Stimulated activated CD8-positive, alpha-beta memory T cell treated with anti-CD3 and anti-CD28 coated beads, Interleukin-4, amount 100 ng/mL, for 48 hours (primary cell): ENCODE measurements around the gene TCTN1.
A peak's percentile ranks its signal among the peaks of the same experiment; 100 is the strongest.
"Not testable (repeated sequence)": the region's sequence is repeated elsewhere in the genome, so short reads cannot be mapped to it uniquely, and the experiment has no call there.

ENCODE experiments used
- DNase-seq: peaks from one replicate; pipeline ENCODE4 v3.0.0-alpha.2; 2020

The TCTN1 gene

GRCh38 chr12:110587102-110587501 lies 26.8 kb upstream of the TCTN1 start:
- DNase-seq = not testable (repeated sequence)

GRCh38 chr12:110590059-110590458 lies 23.9 kb upstream of the TCTN1 start:
- no peak for DNase-seq

- no peak for DNase-seq
Measured at GRCh38 chr12:110590806-110591326, 23.1 kb upstream of the TCTN1 start.

GRCh38 chr12:110591451-110592051 lies 22.4 kb upstream of the TCTN1 start:
- no peak for DNase-seq

- DNase-seq = no peak
Measured at GRCh38 chr12:110592078-110592477, 21.9 kb upstream of the TCTN1 start.

GRCh38 chr12:110592919-110593318 lies 21.0 kb upstream of the TCTN1 start:
- DNase-seq = not testable (repeated sequence)

GRCh38 chr12:110597885-110598284 lies 16.0 kb upstream of the TCTN1 start:
- DNase-seq = no peak

GRCh38 chr12:110599334-110599733 lies 14.6 kb upstream of the TCTN1 start:
- DNase-seq = no peak

- no peak for DNase-seq
Measured at GRCh38 chr12:110600254-110600653, 13.7 kb upstream of the TCTN1 start.

GRCh38 chr12:110602085-110602814 lies 11.7 kb upstream of the TCTN1 start:
- peak; percentile 47 for DNase-seq

GRCh38 chr12:110606253-110606611 lies 7.7 kb upstream of the TCTN1 start:
- no peak for DNase-seq

GRCh38 chr12:110613071-110613770 lies 708 bp upstream of the TCTN1 start:
- DNase-seq = no peak

GRCh38 chr12:110615171-110615570 lies 1.2 kb downstream of the TCTN1 start:
- no peak for DNase-seq

- DNase-seq = no peak
Measured at GRCh38 chr12:110616471-110617115, 2.7 kb downstream of the TCTN1 start.

GRCh38 chr12:110619534-110619953 lies 5.6 kb downstream of the TCTN1 start:
- peak; percentile 46 for DNase-seq

- DNase-seq = no peak
Measured at GRCh38 chr12:110622582-110622981, 8.7 kb downstream of the TCTN1 start.

- DNase-seq = no peak
Measured at GRCh38 chr12:110627500-110628195, 13.7 kb downstream of the TCTN1 start.

- DNase-seq = no peak
Measured at GRCh38 chr12:110635055-110635454, 21.1 kb downstream of the TCTN1 start.

- no peak for DNase-seq
Measured at GRCh38 chr12:110636516-110636915, 22.6 kb downstream of the TCTN1 start.

- no peak for DNase-seq
Measured at GRCh38 chr12:110637869-110638441, 24.0 kb downstream of the TCTN1 start.

GRCh38 chr12:110638796-110639195 lies 24.9 kb downstream of the TCTN1 start:
- no peak for DNase-seq
